WERI-Rb-1 (cell line): Measurements from ENCODE around the gene SRSF4.

Experiments
- DNase-seq: peaks from one replicate; pipeline ENCODE4 v3.0.0-alpha.2; 2020
- H3K27ac ChIP-seq: fragments of 250-450 bp; sonication (Bioruptor Pico); 2 replicates; pipeline ENCODE4 v1.5.1; 2020; ENCODE audit warnings: mild to moderate bottlenecking, moderate library complexity
- H3K27me3 ChIP-seq: fragments of 250-450 bp; sonication (Bioruptor Pico); 2 replicates; pipeline ENCODE4 v1.5.1; 2021; ENCODE audit warnings: mild to moderate bottlenecking, low read depth, moderate library complexity; ENCODE audit not compliant: insufficient read depth, severe bottlenecking
- H3K36me3 ChIP-seq: fragments of 250-450 bp; sonication (Bioruptor Pico); 2 replicates; pipeline ENCODE4 v1.5.1; 2020; ENCODE audit warnings: mild to moderate bottlenecking, moderate library complexity
- H3K4me3 ChIP-seq: 2 replicates; pipeline ENCODE4 v1.5.1; 2011; ENCODE audit warnings: low read depth, mild to moderate bottlenecking, control low read depth, low read length
- H3K9me3 ChIP-seq: fragments of 250-450 bp; sonication (Bioruptor Pico); 2 replicates; pipeline ENCODE4 v1.5.1; 2021; ENCODE audit warnings: mild to moderate bottlenecking, moderate library complexity; ENCODE audit not compliant: severe bottlenecking
- TF ChIP-seq, protein P1 (sequence below): IDR thresholded peaks from 2 replicates; pipeline ENCODE4 v1.5.1; 2011; ENCODE audit warnings: low read depth, mild to moderate bottlenecking, control low read depth, inconsistent platforms, low read length

SRSF4 gene

DNA sequence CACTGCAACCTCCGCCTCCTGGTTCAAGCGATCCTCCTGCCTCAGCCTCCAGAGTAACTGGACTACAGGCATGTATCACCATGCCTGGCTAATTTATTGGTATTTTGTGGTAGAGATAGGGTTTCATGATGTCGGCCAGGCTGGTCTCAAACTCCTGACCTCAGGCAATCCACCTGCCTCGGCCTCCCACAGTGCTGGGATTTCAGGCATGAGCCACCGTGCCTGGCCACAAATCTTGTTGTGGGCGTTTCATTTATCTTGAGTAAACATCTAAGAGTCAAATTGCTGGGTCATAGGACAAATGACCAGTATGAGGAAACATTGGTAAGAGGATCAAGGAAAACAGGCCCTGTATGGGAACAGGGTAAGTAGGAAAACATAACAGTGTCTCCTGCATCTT is 75.9 kb downstream of the SRSF4 start:
- H3K9me3 ChIP-seq: no peaks in the 10 kb centered on the region
- no peak overlapping the region for H3K4me3 ChIP-seq
- no peak for DNase-seq
- H3K36me3 ChIP-seq: peaks cover 33% of the 10 kb centered on the region
- no peak overlapping the region for H3K27ac ChIP-seq
- TF ChIP-seq, protein P1, sequence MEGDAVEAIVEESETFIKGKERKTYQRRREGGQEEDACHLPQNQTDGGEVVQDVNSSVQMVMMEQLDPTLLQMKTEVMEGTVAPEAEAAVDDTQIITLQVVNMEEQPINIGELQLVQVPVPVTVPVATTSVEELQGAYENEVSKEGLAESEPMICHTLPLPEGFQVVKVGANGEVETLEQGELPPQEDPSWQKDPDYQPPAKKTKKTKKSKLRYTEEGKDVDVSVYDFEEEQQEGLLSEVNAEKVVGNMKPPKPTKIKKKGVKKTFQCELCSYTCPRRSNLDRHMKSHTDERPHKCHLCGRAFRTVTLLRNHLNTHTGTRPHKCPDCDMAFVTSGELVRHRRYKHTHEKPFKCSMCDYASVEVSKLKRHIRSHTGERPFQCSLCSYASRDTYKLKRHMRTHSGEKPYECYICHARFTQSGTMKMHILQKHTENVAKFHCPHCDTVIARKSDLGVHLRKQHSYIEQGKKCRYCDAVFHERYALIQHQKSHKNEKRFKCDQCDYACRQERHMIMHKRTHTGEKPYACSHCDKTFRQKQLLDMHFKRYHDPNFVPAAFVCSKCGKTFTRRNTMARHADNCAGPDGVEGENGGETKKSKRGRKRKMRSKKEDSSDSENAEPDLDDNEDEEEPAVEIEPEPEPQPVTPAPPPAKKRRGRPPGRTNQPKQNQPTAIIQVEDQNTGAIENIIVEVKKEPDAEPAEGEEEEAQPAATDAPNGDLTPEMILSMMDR: no peak
- H3K27me3 ChIP-seq: no peaks in the 10 kb centered on the region

DNA sequence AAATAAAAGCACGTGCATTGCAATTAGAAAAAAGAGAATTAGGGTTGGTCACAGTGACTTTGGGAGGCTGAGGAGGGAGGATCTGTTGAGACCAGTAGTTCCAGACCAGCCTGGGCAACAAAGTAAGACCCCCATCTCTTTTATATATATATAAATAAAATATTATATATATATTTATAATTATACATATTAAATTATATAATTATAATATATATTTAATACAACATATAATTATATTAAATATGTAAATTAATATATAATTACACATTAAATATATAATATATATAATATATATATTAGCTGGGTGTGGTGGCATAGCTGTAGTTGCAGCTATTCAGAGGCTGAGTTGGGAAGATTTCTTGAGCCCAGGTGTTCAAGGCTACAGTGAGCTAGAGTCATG is 81.2 kb downstream of the SRSF4 start:
- no peaks in the 10 kb centered on the region for H3K27me3 ChIP-seq
- no peak for DNase-seq
- TF ChIP-seq, protein P1: no peak
- H3K9me3 ChIP-seq: no peaks in the 10 kb centered on the region
- H3K36me3 ChIP-seq: peaks cover 42% of the 10 kb centered on the region
- H3K27ac ChIP-seq: no peak overlapping the region
- H3K4me3 ChIP-seq: no peak overlapping the region

DNA sequence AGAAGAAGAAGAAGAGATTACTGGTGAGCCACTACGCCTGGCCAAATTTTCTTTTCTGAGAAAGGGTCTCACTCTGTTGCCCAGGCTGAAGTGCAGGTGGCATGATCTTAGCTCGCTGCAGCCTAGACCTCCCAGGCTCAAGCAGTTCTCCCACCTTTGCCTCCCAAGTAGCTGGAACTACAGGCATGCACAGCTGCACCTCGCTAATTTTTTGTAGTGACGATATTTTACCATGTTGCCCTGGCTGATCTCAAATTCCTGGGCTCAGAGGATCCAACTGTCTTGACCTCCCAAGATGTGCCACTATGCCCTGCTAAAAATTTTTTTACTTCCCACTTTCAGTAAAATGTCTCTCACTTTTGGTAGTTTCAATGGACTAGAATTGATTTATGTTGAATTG is 82.4 kb downstream of the SRSF4 start:
- DNase-seq: no peak
- TF ChIP-seq, protein P1: no peak
- no peaks in the 10 kb centered on the region for H3K9me3 ChIP-seq
- peaks cover 39% of the 10 kb centered on the region for H3K36me3 ChIP-seq
- no peak overlapping the region for H3K27ac ChIP-seq
- H3K4me3 ChIP-seq: no peak overlapping the region
- no peaks in the 10 kb centered on the region for H3K27me3 ChIP-seq
